ENCODE data around the gene TPGS2.
A peak's percentile ranks its signal among the peaks of the same experiment; 100 is the strongest.
"Not testable (repeated sequence)": the region's sequence is repeated elsewhere in the genome, so short reads cannot be mapped to it uniquely, and the experiment has no call there.

Gene TPGS2

DNA sequence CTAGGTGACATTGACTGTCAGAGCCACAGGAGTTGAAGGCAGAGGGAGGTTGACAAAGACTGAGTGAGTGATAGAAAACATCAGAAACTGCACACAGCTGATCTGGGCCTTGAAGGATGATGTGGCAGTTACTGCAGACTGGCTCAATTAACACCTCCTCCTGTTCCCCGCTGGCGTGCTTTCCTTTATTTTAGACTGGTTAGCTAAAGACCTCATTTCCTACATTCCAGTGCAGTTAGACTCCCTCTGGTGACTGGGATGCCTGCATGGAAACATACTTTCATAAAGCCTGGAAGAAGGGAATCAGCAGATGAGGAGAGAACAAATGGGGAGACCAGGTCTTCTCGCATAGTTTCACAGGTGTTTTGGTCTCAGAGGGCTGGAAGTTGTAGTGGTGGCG is 7.1 kb downstream of the TPGS2 start:
- no peak for DNase-seq (ENCODE audit: low spot score)

DNA sequence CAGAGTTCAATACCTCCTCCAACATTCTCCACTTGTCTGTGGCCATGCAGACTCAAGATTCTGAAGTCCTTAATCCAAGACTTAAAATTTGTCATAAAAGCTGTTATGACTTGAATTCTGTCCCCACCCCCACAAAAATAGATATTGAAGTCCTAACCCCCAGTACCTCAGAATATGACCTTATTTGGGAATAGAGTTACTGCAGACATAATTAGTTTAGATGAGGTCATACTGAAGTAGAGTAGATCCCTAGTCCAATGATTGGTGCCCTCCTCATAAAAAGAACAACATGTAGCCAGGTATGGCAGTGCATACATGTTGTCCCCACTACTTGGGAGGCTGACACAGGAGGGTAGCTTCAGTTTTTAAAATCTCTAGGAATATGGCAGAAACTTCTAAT is 9.2 kb downstream of the TPGS2 start:
- no peak for DNase-seq (ENCODE audit: low spot score)

DNA sequence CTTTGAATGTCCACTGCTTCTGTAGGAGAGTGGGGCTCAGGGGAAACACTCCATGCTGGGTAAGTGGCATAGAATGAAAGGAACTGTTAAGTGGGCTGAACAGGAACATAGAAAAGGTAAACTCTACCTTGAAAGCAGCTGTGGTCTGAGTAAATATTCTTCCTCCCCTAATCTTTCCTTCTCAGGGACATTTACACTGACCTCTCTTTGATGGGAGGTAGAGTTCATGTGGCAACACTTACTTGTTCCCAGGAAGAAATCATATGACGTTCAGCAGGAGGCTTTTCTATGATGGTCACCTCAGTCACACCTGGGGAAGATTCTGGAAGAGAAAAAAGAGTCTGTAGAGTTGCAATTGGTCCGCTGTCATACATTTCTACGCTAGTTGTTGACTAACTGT is 10.2 kb downstream of the TPGS2 start:
- no peak for DNase-seq (ENCODE audit: low spot score)

DNA sequence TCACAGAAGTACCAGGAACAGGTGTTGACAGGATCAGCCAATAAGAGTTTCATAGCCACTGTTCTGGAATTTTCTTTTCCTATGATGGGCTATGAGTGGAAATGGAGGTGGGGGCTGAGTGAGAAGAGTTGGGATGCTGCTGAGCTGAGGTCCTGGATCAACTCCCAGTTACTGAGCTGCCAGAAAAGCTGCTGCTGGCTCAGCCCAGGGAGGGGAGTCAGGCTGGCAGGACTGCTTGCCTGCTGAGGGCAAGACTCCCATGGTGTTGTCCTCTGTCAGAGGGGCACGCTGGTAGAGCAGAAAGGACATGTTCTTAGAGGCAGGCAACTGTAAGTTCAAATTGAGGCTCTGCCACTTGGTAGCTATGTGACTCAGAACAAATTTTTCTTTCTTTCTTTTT is 11.8 kb downstream of the TPGS2 start:
- DNase-seq (ENCODE audit: low spot score) = no peak

DNA sequence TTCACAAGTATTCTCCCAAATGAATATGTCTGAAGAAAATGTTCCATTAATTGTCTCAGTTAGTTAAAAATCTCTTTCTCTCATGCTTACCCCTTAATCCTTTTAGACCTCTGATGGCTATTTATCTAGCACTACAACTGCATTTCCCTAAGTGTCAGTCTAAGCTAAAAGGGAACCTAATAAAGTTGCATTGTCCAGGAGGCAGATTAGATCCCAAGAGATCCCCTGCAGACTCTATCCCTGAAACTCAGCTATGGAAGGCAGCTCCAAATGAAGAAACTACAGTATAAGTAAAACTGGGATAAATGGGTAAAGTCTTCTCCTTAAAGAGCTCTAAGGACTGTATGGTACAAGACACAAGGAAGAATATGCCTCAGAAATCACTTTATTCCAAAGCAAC is 12.7 kb downstream of the TPGS2 start:
- DNase-seq (ENCODE audit: low spot score) = not testable (repeated sequence)

DNA sequence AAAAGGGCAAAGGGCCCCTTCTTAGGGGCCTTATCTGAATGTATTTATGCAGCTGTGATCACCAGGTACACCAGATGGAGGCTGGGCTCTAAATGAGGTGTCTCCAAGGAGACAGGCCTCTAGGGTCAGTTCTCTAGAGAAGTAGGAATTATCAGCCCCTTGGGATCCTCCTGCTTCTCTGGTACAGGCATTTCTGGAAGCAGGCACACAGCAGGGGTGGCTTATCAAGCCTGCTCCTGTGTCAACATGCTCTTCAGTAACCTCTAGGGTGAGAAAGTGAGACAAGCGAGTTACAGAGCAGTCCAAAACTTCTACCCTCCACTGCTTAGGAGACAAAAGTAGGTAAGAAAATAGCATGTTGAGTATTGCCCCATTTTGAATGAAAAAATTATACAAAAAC is 13.8 kb downstream of the TPGS2 start:
- no peak for DNase-seq (ENCODE audit: low spot score)

DNA sequence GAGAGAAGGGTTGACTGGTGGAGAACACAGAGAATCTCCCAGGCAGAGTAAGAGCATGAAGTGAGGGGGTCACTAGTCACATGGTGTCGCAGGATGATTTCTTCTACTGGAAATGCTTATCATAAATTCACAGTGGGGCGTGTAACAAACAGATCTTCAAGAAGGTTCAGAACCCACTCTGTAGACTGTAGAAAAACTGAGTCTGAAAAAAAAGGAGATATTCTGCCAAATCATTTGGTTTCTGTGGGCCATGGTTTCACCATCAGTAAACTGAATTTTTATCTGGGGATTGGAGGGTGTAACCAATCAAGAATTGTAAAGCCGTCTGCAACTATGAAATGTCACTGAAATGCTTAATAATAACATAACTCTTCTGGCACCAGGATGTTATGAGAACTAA is 15.0 kb downstream of the TPGS2 start:
- DNase-seq (ENCODE audit: low spot score) = no peak

DNA sequence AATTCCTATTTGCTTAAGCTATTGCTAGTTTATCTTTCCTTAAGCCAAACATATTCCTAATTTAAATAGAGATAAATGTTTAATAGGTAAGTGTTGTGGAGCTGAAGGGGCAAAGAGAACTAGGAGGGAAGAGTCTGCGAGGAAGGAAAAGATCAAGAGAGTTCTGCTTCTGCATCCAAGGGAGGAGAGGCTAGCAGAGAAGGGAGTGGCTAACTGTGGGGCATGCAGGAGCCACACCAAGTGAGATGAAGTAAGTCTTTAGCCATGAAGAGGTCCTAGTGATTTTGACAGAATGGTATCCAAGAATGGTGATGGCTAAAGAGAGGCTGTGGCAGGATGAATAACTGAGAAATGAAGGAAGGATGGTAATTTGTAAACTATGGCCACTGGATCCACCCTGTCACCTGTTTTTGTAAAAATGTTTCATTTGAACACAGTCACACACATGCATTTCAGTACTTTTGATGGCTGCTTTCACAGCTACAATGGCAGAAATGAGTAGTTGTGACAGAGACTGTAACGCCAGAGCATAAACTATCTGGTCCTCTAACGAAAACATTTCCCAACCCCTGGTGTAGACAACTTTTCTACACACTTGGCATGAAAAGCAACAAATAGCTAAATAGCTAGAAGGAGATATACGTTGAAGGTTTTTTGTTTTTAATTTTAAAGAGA is 15.6 kb downstream of the TPGS2 start:
- DNase-seq (ENCODE audit: low spot score) = no peak

DNA sequence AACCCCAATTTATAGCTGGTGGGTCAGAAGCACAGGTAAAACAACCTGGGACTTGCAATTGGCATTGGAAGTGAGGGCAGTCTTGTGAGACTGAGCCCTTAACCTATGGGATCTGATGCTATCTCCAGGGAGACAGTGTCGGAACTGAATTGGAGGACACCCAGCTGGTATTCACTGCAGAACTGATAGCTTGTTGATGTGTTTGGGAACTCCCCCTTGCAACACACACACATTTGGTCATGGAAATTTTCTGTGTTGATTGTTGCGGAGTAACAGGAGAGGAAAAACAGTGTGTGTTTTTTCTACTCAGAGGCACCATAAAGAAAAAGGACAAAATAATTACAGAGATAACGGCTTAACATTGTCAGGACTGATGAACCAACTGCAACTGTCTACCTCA is 16.1 kb downstream of the TPGS2 start:
- no peak for DNase-seq (ENCODE audit: low spot score)

DNA sequence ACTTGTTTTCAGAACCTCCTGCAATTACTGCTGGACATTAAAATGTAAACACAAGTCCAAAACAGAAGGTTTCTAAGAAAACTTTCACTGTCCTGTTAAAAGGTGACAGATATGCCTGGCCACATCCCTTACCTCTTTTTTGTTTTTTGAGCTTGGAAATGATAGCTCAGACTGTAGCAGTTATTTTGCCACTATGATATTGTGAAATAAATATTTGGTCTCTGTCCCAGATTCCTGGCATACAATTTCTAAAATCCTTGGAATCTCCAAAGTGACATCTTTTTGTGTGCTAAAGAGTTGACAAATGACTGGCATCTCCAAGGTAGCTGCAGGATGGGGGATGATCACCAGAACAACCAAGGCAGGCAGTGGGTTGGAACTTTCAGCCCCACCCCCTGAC is 16.8 kb downstream of the TPGS2 start:
- DNase-seq (ENCODE audit: low spot score) = no peak

DNA sequence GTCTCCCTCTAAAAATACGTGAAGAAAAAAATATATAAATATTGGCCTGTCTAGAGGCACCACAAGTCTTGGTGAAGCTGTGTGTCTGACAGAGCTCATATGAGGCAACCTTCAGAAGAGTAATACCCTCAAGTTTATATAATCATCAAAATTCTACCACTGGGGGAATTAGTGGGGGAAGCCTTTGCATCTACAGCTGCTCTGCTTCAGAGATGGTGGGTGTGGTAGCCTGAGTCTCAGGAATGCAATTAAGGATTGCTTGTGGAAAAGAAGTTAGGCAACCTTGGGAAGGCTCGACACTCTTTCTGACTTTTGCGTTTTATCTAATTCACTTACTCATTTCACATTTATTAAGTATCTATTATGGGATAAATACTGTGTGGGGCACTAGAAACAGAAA is 17.4 kb downstream of the TPGS2 start:
- no peak for DNase-seq (ENCODE audit: low spot score)

DNA sequence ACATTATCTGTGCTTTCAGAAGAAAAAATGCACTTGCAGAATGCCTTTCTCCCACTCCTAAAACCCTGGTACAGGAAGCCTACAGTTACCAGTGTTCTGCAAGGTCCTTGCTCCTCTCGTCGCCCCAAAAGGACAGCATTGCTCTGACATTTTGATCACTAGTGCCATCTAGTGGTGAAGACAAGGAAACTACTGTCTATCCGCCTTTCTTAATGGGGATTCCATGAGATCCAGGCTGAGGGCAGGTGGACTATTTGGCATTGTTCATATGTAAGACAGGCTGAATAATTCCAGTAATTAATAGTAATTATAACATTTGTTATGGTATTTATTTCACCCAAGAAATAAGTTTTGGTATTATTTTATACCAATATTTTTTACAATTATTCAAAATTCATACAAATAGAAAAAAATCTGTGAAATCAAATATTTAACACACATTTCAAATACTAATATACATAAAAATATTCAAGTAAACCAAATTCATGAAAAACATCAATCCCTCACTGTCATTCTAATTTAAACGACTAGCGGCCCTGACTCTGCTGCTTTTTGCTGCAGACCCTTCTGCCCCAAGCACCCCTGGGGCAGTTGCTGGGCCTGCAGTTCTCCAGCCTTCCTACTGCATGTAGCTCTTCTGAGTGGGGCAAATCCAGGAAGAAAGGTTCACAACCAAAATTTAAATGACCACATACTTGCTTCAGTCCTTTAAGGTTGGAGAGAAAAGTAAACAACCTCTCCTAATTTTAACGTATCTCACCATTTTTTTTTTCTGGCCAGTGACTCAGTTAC is 19.0 kb downstream of the TPGS2 start:
- DNase-seq (ENCODE audit: low spot score) = peak; percentile 49

DNA sequence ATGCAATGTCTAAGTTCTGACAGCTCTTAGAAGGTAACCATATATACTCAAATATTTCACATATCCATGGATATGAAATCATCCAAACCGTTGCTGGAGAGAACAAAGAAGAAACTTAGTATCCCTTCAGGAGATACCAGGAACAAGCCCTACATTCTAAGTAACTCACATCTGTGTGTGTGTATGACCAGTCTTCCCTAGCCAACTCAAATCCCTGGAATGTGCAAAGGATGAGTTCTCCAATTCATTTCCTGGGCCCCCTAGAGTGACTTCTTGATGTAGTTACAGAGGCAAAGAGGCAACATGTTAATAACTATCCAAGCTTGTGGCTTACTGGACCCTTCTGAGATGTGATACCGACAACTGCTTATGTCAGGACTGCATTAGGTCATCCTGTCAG is 20.1 kb downstream of the TPGS2 start:
- DNase-seq (ENCODE audit: low spot score) = no peak

DNA sequence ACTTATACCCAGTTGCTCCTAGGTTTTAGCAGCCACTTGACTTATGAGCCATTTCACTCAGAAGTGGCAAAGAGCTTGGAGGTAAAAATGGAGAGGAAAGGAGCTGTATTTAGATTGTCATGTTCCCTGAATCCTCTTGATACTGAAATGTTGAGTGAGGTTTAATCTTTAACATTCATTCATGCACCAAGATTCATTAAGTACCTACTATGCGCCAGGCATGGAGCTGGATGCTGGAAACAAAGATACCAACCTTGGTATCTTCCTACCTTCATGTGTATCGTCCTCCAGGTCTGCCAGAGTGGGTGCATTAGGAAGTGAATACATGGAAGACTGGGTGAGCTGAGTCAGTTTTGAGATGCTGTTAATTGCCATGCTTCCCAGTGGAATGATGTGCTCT is 23.7 kb downstream of the TPGS2 start:
- DNase-seq (ENCODE audit: low spot score) = no peak

DNA sequence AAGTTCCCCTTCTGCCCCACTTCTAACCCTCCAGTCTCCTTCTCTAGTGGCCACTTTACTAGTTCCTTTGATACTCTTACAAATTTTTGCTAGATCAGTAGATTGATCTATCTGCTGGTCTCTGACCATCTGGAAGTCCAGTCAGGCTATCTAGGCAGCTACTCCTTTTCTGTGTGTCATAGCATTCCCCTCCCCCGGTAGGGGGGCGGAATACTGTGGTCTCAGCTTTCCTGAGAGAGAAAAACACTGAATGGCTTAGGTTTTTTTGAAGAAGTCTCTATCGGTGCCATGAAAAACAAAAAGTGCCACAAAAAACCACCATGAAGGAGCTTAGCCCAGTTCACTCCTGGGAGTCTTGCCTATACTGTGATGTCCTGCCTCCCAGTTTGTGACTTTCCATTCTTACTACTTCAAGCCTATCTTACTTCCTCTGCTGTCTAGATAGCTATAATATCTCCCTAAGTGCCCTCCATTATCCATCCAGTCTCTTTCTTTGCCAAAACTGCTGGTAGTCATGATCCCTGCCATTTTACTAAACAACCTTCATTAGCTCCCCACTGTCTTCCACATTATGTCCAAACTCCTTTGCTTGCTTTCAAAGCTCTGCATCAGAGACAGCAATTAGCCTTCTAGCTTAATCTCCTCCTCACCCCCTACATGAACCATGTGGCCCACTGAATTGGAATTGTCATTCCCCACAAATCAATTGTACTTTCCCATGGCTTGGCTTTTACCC is 29.9 kb downstream of the TPGS2 start:
- no peak for DNase-seq (ENCODE audit: low spot score)

DNA sequence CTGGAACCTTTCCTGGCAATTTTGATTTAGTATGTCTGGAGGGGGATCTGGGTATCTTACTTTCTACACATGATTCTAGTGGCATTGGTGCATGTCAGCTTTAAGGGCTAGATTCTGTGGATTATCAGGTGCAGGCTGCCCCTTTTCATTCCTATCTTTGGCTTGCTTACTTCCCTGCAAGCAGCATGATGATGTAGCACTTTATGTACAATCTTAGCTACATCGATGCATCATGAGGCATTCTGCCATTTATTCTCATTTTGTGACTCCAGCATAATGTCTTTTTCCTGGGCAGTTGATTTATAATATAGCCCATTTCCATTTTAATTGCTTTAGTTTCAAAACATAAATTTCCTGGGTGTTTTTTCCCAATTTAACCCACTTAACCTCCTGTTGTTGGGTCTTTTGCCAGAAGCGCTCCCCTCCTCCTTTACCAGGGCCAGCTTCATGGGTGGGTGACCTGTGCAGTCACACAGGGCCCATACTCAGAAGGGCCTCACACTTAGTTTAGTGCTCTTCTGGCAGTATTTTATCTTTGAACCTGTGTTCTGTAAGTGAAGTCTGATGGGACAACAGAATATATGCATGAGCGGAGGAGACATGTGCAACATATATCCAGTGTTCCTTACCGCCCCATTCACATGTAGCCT is 36.0 kb downstream of the TPGS2 start:
- no peak for DNase-seq (ENCODE audit: low spot score)

DNA sequence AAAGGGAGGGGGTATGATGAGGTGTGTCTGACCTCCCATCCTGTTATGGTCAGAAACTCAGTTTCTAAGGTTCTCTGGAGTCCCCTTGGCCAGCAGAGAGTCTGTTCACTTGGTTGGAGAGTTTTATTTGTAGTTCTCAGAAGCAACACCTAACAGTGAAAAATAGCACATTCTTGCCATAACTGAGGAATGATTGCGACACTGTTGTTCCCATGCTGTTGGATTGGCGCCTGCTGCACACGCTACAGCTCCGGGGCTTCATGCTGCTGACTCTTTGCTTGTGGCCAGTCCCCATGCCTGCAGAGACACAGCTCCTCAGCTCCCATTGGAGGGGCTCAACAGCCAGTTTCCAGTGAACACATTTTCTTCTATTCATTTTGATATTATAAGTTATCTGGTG is 42.1 kb downstream of the TPGS2 start:
- DNase-seq (ENCODE audit: low spot score) = no peak

DNA sequence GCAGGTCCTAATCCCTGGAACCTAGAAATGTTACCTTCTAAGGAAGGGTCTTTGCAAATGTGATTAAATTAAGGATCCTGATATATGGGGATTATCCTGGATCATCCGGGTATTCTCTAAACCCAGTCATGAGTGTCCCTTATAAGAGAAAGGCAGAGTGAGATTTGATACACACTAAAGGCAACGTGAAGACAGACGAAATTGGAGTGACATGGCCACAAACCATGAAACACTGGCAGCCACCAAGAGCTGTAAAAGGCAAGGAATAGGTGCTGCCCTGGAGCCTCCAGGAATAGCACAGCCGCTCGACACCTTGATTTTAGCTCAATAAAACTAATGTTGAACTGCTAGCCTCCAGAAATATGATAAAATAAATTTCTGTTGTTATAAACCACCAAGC is 45.0 kb downstream of the TPGS2 start:
- DNase-seq (ENCODE audit: low spot score) = no peak

DNA sequence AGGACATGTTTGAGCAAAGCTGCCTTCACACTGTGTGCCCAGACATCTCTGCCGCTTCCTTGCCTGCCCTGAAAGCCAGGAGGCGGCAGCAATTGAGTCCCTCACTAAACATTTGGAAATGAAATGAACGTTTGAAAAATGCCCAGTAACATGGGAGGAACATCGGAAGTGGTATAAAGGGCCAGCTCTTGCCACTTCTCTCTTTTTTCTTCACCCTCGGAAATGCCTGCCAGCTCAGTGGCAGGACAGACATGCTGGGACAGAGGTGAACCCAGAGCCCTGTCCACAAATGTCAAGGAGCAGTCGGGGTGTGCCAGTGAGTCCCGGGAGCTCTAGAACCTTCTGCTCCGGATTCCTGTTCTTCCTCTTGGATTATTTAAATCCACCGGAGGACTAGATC is 46.1 kb downstream of the TPGS2 start:
- DNase-seq (ENCODE audit: low spot score) = no peak

DNA sequence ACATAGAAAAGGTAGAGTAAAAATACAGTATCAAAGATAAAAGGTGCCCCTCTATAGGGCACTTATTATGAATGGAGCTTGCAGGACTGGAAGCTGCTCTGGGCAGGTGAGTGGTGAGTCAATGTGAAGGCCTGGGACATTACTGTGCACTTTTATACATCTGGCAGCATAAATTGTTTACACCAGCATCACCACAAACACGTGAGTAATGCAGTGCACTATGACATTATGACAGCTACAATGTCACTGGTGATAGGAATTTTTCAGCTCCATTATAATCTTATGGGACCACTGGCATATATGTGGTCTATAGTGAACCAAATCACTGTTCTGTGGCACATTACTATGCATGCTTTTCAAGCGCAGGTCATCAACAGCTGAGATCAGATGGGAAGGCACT is 48.1 kb downstream of the TPGS2 start:
- DNase-seq (ENCODE audit: low spot score) = no peak

DNA sequence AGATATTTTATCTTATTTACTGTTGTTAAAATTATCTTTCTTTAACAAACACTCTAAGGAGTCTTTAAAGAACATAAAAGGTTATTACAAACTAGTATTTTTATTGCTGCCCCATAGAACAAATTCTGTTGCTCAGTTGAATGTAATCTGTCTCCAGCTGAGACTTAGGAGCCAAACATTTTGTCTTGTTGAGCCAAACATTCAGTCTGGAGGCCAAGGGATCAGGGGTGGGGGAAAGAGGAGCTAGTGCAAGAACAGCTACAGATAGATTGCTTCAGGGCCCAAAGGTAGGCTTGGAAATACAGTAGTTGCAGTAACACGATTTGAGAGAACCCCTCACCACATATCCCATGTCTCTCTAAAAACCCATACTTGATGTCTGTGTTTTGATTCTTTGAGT is 51.2 kb downstream of the TPGS2 start:
- no peak for DNase-seq (ENCODE audit: low spot score)

DNA sequence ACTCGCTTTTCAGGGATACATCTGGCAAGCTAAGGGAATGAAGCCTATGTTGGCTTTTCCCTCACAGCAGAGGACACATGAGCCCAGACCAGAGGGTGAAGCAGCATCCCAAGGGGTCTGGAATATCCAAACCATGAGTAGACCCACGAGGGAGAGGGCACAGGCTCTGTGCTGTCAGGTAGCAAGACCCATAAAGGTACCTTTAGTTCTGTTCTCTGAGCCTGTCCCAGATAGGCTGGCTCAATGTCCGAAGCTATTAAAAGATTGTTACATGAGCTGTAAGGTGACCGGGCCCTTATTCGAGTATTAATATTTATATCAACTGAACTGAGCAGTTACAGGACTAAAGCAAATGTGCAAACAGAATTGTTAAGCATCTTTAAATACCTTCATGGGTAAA is 52.2 kb downstream of the TPGS2 start:
- DNase-seq (ENCODE audit: low spot score) = no peak

DNA sequence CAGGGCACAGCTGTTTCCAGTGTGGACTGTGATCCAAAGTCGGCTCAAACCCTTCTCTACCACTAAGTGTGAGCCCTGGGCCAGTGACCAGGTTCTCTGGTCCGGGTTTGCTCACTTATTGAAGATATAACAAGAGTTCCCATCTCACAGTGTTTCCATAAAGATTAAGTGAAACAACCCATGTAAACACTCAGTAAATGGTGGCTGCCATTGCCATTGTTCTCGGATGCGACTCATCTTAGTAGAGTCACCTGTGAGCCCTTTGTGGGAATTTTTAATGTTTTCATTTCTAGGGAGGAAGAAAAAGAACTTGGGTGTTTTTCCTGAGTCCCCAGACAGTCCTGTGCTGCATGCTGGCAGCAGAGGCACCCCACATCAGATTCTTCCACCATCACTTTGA is 53.4 kb downstream of the TPGS2 start:
- DNase-seq (ENCODE audit: low spot score) = no peak
